GM18868 (cell line): ENCODE results near the gene AFAP1.
A peak's percentile ranks its signal among the peaks of the same experiment; 100 is the strongest.

Experiments
- ATAC-seq: cut with Tn5 transposase; IDR thresholded peaks from one replicate; pipeline ENCODE4 v1.9.1; 2021; ENCODE audit warnings: mild to moderate bottlenecking, moderate library complexity; ENCODE audit not compliant: unreplicated experiment

Gene AFAP1

GRCh38 chr4:7939377-7940108 is at the start of gene AFAP1:
Gene AFAP1, minus strand, starts transcription at chr4:7939861. Its CDS starts 67,783 bp downstream, at chr4:7872078.
- no peak for ATAC-seq

DNA sequence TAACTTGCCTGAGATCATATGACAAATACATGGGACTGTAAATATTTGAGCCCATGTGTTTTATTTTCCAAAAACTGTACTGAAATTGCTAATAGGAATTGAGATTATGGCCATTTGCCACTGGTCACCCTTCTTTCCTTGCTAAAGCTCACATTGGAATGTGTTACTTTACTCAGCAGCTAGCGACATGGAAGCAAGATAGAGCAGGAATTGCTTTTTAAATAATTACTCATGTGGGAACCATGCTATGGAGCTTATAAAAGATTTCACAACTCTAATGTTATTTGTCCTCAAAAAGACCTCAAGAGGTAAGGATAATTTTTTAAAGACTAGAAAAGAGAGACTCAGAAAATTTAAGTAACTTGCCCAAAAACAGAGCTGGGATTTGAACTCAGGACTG is 48.8 kb upstream of the AFAP1 start:
- ATAC-seq, result no peak

- peak; percentile 79 for ATAC-seq
These were observed 47.7 kb upstream of the AFAP1 start for GRCh38 chr4:7987148-7987989.

DNA sequence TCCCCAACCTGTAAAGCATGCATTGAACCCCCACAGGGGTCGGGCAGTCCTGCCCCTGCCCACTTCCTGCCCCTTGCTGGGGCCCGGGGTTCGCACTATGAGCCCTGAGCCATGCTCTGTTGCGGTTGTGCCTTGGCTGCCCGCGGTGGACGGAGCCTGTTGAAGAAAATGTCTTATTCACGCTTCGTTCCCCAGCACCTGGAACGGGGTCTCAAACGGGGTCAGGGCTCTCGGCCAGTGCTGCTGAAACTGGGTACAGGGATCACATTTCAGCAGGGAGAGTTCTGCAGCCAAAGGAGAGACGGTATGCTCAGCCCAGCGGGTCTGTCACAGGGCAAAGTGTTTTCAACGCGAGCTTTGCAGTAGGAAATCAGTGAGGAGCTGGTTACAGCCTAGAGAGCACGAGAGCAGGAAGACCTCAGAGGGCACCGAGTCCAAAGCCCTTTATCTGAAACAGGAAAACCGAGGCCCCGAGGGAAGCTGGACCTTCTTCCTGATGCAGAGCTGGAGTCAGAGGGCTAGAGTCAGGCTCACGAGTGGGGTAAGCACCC is 46.3 kb upstream of the AFAP1 start:
- ATAC-seq, result no peak

GRCh38 chr4:7985072-7985471 is 45.4 kb upstream of the AFAP1 start:
- ATAC-seq, result no peak

DNA sequence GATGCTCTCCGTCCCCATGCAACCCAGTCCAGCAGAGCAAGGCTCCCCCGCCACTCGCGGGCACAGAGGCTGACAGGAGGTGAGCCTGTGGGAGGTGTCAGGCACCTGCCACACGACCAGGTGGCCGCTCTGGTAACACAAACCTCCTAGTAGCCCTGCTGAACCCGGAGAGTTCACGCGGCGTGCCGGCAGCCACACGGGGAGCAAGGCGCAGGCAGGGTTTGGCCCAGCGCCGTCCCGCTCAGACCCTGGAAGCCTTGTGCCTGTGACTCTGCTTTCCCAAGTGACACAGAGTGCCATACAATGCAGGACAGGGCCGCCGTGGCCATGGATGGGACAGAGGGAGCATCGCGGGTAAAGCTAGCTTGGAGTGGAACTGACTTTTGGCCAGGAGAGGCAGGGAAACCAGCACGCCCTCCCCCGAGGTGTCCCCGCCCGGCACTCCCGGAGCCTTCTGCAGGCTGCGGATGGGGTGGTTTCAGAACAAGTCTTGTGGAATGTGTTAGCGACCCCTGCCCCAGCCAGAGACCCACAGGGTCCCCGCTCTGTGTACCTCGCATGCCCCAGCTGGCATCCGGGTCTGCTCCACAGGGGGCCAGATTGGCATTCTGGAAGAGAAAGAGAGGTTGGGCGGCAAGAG is 44.7 kb upstream of the AFAP1 start:
- no peak for ATAC-seq

GRCh38 chr4:7983296-7983695 is 43.6 kb upstream of the AFAP1 start:
- ATAC-seq, result no peak

- ATAC-seq, result no peak
These were observed 42.2 kb upstream of the AFAP1 start for GRCh38 chr4:7981738-7982394.

GRCh38 chr4:7980036-7980435 is 40.4 kb upstream of the AFAP1 start:
- ATAC-seq, result no peak

DNA sequence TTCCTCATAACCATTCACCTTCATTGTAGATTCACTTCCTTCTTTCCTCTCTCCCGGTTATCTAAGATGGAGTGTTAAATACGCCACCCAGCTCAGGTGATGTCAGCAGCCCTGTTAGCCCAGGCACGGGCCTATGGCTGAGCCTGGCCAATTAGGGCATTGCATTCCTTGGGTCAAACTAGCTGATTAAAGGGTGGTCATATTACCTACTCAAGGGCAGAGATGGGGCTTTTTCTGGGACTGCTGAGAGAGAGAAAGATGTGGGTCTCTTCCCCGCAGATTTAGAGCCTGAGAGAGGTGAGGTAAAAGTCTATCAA is 39.9 kb upstream of the AFAP1 start:
- ATAC-seq, result no peak

GRCh38 chr4:7978907-7979651 is 39.4 kb upstream of the AFAP1 start:
- ATAC-seq, result no peak

DNA sequence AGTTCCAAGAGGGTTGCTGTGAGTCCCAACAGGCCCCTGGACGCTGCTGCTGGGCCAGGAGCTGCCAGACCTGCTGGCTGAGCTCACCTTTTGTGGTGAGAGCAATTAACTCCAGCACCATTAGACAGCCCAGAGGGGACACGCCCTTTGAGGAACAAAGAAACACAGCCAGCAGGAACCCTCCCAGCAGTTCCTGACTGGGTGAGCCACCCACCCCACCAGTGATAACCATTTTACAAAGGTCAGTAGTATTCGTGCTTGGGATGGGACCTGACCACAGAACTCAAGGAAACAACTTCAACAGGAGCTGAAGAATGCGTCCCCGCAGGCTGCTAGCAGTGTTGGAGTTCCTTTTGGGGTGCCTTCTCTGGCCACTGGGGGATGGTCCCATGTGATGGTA is 38.8 kb upstream of the AFAP1 start:
- no peak for ATAC-seq

DNA sequence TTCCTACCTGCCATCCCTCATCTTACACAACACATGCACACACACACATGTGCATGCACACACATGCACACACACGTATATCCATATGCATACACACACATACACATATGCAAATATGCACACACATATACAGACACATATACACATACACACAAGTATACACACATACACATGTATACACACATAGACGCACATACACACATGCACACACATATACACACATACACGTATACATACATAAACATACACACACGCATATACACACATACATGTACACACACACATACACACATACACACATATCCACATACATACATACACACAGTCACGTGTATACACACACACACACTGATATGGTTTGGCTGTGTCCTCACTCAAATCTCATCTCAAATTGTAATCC is 37.0 kb upstream of the AFAP1 start:
- ATAC-seq, result no peak

GRCh38 chr4:7976025-7976424 is 36.4 kb upstream of the AFAP1 start:
- ATAC-seq, result no peak

GRCh38 chr4:7974425-7974824 is 34.8 kb upstream of the AFAP1 start:
- ATAC-seq, result no peak

GRCh38 chr4:7973545-7973981 is 33.9 kb upstream of the AFAP1 start:
- no peak for ATAC-seq

DNA sequence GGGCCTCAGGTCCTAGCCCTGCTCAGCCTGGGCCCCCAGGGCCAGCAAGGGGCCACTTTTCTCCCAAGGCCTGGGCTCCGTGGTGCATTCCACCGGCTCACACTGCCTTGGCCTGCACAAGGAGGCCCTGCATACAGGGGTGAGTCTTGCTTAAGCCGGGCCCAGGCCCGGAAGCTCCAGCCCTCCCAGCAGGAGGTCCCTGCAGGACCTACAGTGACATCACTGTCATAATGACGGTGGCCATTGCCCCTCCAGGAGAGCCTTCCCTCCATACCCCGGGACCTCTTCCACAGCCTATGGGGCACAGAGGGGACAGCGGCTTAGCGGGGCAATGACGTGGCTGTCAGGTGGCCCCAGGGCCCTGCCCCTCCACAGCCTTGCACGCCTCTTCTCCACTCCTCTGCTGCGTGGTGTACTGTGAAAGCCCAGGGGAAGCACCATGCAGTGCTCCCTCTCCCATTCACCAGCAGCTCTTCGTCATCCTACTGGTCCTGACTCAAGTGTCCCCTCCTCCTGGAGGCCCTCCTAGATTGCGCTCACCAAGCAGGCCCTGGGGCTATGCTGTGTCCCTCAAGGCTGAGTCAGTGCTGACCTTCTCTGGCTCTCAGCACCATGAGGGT is 32.3 kb upstream of the AFAP1 start:
- no peak for ATAC-seq

GRCh38 chr4:7971159-7971631 is 31.5 kb upstream of the AFAP1 start:
- ATAC-seq, result no peak

DNA sequence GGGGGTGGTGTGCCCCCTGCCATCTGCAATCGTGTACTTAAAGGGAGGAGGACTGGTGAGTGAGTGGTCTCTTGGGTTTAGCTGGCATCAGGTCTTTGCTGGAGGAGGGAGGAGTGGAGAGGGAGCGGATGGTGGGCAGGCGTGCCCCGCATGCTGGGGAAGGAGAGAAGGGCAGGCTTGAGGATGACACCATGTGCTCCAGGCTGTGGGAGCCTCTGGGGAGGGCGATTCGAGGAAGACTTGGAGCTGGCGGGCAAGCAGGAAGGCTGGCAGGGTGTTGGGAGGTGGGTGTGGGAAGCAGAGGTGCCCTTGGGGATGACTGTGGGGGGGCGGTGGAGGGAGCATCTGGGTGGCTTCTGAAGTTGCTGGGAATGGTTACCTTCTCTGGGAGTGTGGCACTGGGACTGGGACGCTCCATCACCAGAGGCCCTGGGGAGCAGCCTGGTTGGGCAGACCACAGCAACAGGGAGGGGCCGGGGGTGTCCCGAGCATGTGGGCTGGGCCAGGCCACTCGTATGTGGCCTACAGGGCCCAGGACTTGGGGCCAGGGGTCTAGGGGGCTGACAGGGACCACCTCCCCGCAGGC is 30.8 kb upstream of the AFAP1 start:
- ATAC-seq, result no peak
